HepG2 (cell line): ENCODE measurements around the gene NFKBIA. TPM values are rescaled to one million over a fixed set of nuclear protein-coding genes. Genes with fewer than 3 reads are reported as not detected.
A peak's percentile ranks its signal among the peaks of the same experiment; 100 is the strongest.

Experiments
- CEBPB ChIP-seq: IDR thresholded peaks from 2 replicates; pipeline ENCODE4 v1.6.1; 2011; ENCODE audit warnings: low read depth, low read length, improper control_type of control experiment, borderline replicate concordance
- GPN1 ChIP-seq: sonication (generic); formaldehyde crosslinking; IDR thresholded peaks from 2 replicates; pipeline ENCODE4 v1.5.1; 2020; ENCODE audit warnings: missing genetic modification reagents, borderline replicate concordance
- HMG20B ChIP-seq: conservative IDR thresholded peaks from 2 replicates; pipeline ENCODE4 v1.6.1; 2016; ENCODE audit warnings: missing genetic modification reagents, missing compliant biosample characterization
- HNF1A ChIP-seq, 2 experiments: sonication (generic) in 1 of 2; formaldehyde crosslinking in 1 of 2; IDR thresholded peaks; 2 replicates each; pipeline versions ENCODE4 v1.4.0 to v1.6.1; 2016 to 2020; ENCODE audit warnings: borderline replicate concordance in 1 of 2, low read depth in 1 of 2, mild to moderate bottlenecking in 1 of 2, missing genetic modification reagents in 1 of 2
- MTA1 ChIP-seq: sonication (generic); formaldehyde crosslinking; IDR thresholded peaks from 2 replicates; pipeline ENCODE4 v1.4.0; 2020; ENCODE audit warnings: missing genetic modification reagents, mild to moderate bottlenecking, borderline replicate concordance
- SALL1 ChIP-seq: sonication (generic); formaldehyde crosslinking; IDR thresholded peaks from 2 replicates; pipeline ENCODE4 v1.8.0; 2022; ENCODE audit warnings: mild to moderate bottlenecking, missing genetic modification reagents
- SRSF1 ChIP-seq: fragments of 200-400 bp; formaldehyde crosslinking; optimal IDR thresholded peaks from 2 replicates; pipeline ENCODE3; 2017; ENCODE audit warnings: mild to moderate bottlenecking, low read depth, low read length, moderate library complexity
- ZBTB38 ChIP-seq: sonication (generic); formaldehyde crosslinking; IDR thresholded peaks from 2 replicates; pipeline ENCODE4 v1.5.1; 2020; ENCODE audit warnings: mild to moderate bottlenecking, missing genetic modification reagents
- ZIK1 ChIP-seq: sonication (generic); formaldehyde crosslinking; IDR thresholded peaks from 2 replicates; pipeline ENCODE4 v1.5.0; 2020; ENCODE audit warnings: mild to moderate bottlenecking, low read depth, missing genetic modification reagents, borderline replicate concordance
- ZNF510 ChIP-seq: sonication (generic); formaldehyde crosslinking; IDR thresholded peaks from 2 replicates; pipeline ENCODE4 v1.4.0; 2020; ENCODE audit warnings: low read depth, mild to moderate bottlenecking, missing genetic modification reagents
- ZNF550 ChIP-seq: sonication (generic); formaldehyde crosslinking; IDR thresholded peaks from 2 replicates; pipeline ENCODE4 v1.4.0; 2020; ENCODE audit warnings: mild to moderate bottlenecking, missing genetic modification reagents, borderline replicate concordance
- ZNF749 ChIP-seq: sonication (generic); formaldehyde crosslinking; IDR thresholded peaks from 2 replicates; pipeline ENCODE4 v1.8.0; 2022; ENCODE audit warnings: mild to moderate bottlenecking, missing genetic modification reagents, moderate library complexity, borderline replicate concordance
- ZNF768 ChIP-seq: sonication (generic); formaldehyde crosslinking; IDR thresholded peaks from 2 replicates; pipeline ENCODE4 v1.4.0; 2020; ENCODE audit warnings: missing genetic modification reagents
- polyA plus RNA-seq, 8 experiments: library from polyadenylated mRNA; depleted of rRNA in 3 of 8; stranded (reverse) in 7 of 8; unstranded in 1 of 8; fragments of >200 nt; fragmentation: Illumina TruSeq in 4 of 8; extraction: Trizol in 4 of 8; gene quantifications; 2 replicates each; pipeline versions ENCODE4 v1.2.1 to v1.2.3, GENCODE V29; 2011 to 2016; ENCODE audit warnings: low read depth in 4 of 8, missing spikeins in 1 of 8, mixed read lengths in 1 of 8; ENCODE audit not compliant: insufficient read depth in 1 of 8
- total RNA-seq, 5 experiments: library from RNA; depleted of rRNA; stranded (reverse); fragments of >200 nt; fragmentation: Illumina TruSeq; extraction: Trizol; gene quantifications; 2 replicates each; pipeline ENCODE4 v1.2.3, GENCODE V29; 2016; ENCODE audit warnings: low read depth in 1 of 5
- TF ChIP-seq, protein P1 (sequence below): sonication (generic); formaldehyde crosslinking; IDR thresholded peaks from 2 replicates; pipeline ENCODE4 v1.4.0; 2020; ENCODE audit warnings: mild to moderate bottlenecking, missing genetic modification reagents

NFKBIA gene
- total and polyA plus RNA-seq, 2 of the 13 experiments (the other 11 are each of a cell fraction or from before 2014, with no cell fraction given): 197 to 319 TPM

GRCh38 chr14:35362911-35363374 lies 41.6 kb downstream of the NFKBIA start (continued):
- no peak for TF ChIP-seq HNF1A (IDR thresholded peaks at IDR 0.05; ENCODE audit: low read depth)
- TF ChIP-seq HNF1A (CRISPR knock-in tag; IDR thresholded peaks at IDR 0.05; ENCODE audit: borderline replicate concordance): 0 out of 2 replicates have a peak, but pooled peaks have one; percentile 64
- TF ChIP-seq ZNF510 (CRISPR knock-in tag): no peak
- TF ChIP-seq MTA1 (CRISPR knock-in tag): 0 out of 2 replicates have a peak, but pooled peaks have one; percentile 75
- TF ChIP-seq ZNF550 (CRISPR knock-in tag): 0 out of 2 replicates have a peak, but pooled peaks have one; percentile 61
- peak; percentile 75; the same call in 1 of the 2 replicates for TF ChIP-seq ZBTB38 (CRISPR knock-in tag)
- peak; percentile 75; the same call in 1 of the 2 replicates for TF ChIP-seq CEBPB
- TF ChIP-seq, protein P1, sequence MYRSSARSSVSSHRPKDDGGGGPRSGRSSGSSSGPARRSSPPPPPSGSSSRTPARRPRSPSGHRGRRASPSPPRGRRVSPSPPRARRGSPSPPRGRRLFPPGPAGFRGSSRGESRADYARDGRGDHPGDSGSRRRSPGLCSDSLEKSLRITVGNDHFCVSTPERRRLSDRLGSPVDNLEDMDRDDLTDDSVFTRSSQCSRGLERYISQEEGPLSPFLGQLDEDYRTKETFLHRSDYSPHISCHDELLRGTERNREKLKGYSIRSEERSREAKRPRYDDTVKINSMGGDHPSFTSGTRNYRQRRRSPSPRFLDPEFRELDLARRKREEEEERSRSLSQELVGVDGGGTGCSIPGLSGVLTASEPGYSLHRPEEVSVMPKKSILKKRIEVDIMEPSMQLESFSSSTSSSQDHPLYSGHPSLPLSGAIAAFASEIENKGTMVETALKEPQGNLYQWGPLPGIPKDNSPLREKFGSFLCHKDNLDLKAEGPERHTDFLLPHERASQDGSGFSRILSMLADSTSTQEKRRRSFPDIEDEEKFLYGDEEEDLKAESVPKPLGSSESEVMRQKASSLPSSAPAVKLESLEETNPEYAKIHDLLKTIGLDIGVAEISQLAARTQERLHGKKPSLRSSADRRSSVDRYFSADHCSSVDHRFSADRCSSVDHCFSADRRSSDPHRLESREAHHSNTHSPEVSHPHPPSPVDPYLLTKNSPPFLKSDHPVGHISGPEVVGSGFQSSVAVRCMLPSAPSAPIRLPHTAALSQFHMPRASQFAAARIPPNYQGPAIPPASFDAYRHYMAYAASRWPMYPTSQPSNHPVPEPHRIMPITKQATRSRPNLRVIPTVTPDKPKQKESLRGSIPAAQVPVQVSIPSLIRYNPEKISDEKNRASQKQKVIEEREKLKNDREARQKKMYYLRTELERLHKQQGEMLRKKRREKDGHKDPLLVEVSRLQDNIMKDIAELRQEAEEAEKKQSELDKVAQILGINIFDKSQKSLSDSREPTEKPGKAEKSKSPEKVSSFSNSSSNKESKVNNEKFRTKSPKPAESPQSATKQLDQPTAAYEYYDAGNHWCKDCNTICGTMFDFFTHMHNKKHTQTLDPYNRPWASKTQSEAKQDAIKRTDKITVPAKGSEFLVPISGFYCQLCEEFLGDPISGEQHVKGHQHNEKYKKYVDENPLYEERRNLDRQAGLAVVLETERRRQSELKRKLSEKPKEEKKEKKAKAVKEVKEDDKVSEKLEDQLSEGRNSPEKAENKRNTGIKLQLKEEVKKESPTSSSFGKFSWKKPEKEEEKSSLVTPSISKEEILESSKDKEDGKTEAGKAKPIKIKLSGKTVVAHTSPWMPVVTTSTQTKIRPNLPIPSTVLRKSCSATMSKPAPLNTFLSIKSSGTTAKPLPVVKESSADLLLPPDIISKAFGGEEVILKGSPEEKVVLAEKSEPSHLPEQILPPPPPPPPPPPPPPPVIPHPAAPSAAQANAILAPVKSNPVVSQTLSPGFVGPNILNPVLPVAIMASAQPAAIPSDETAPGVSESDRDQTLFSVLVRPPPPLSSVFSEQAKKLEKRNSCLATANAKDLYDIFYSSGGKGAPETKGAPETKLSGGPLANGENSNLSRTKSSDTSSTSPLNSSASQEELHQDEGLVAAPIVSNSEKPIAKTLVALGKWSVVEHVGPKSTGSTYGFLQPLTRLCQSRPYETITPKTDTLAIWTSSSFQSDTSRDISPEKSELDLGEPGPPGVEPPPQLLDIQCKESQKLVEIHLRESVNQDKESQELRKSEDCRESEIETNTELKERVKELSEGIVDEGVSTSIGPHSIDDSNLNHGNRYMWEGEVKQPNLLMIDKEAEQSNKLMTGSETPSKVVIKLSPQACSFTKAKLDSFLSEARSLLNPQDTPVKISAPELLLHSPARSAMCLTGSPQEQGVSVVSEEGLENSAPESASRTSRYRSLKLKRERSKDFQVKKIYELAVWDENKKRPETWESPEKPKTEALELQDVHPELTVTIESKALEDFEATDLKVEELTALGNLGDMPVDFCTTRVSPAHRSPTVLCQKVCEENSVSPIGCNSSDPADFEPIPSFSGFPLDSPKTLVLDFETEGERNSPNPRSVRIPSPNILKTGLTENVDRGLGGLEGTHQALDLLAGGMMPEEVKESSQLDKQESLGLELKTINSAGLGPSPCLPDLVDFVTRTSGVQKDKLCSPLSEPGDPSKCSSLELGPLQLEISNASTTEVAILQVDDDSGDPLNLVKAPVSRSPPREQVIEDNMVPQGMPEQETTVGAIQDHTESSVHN (CRISPR knock-in tag): peak; percentile 59; the same call in 1 of the 2 replicates
- TF ChIP-seq ZNF749: 0 out of 2 replicates have a peak, but pooled peaks have one; percentile 35
- TF ChIP-seq SALL1: peak; percentile 55; the same call in 1 of the 2 replicates
- TF ChIP-seq ZIK1: 0 out of 2 replicates have a peak, but pooled peaks have one; percentile 34
- TF ChIP-seq HMG20B (CRISPR knock-in tag): no peak
- TF ChIP-seq ZNF768 (CRISPR knock-in tag): peak; percentile 75; the same call in 1 of the 2 replicates
- peak; percentile 11; the same call in 1 of the 2 replicates for TF ChIP-seq GPN1
- peak; percentile 49 for TF ChIP-seq SRSF1
